Stimulated activated naive CD4-positive, alpha-beta T cell treated with Interleukin-2 at 50 U/mL for 16 hours (primary cell): ENCODE measurements around the gene PLAGL1.
A peak's percentile ranks its signal among the peaks of the same experiment; 100 is the strongest.

ENCODE experiments used
- DNase-seq: peaks from one replicate; lab custom pipeline; 2025; lab: John Stamatoyannopoulos, UW

Gene PLAGL1

GRCh38 chr6:143965503-143966171 lies 42.4 kb downstream of the PLAGL1 start:
- no peak for DNase-seq

- no peak for DNase-seq
Measured at GRCh38 chr6:143964674-143965081, 43.4 kb downstream of the PLAGL1 start.

- no peak for DNase-seq
Measured at GRCh38 chr6:143963158-143963919, 44.7 kb downstream of the PLAGL1 start.

GRCh38 chr6:143961886-143962878 lies 45.9 kb downstream of the PLAGL1 start:
- no peak for DNase-seq

- no peak for DNase-seq
Measured at GRCh38 chr6:143961066-143961465, 47.0 kb downstream of the PLAGL1 start.

- DNase-seq: no peak
Measured at GRCh38 chr6:143959927-143960326, 48.1 kb downstream of the PLAGL1 start.

- DNase-seq: no peak
Measured at GRCh38 chr6:143958839-143959399, 49.1 kb downstream of the PLAGL1 start.

GRCh38 chr6:143957679-143958274 lies 50.3 kb downstream of the PLAGL1 start:
- no peak for DNase-seq

- DNase-seq: no peak
Measured at GRCh38 chr6:143955971-143956370, 52.1 kb downstream of the PLAGL1 start.

GRCh38 chr6:143953922-143954321 lies 54.1 kb downstream of the PLAGL1 start:
- no peak for DNase-seq

- no peak for DNase-seq
Measured at GRCh38 chr6:143952947-143953701, 54.9 kb downstream of the PLAGL1 start.

- no peak for DNase-seq
Measured at GRCh38 chr6:143952060-143952778, 55.8 kb downstream of the PLAGL1 start.

GRCh38 chr6:143950875-143951274 lies 57.2 kb downstream of the PLAGL1 start:
- DNase-seq: no peak

- no peak for DNase-seq
Measured at GRCh38 chr6:143949962-143950361, 58.1 kb downstream of the PLAGL1 start.

GRCh38 chr6:143949535-143949934 lies 58.5 kb downstream of the PLAGL1 start:
- DNase-seq: no peak

- no peak for DNase-seq
Measured at GRCh38 chr6:143948208-143948607, 59.9 kb downstream of the PLAGL1 start.

GRCh38 chr6:143941852-143942627 lies 66.0 kb downstream of the PLAGL1 start:
- DNase-seq: peak; percentile 17

GRCh38 chr6:143940011-143940597 lies 68.0 kb downstream of the PLAGL1 start:
- peak; percentile 13 for DNase-seq

- DNase-seq: no peak
Measured at GRCh38 chr6:143939364-143939763, 68.7 kb downstream of the PLAGL1 start.
